ENCODE measurements around the gene C5orf47. TPM values are rescaled to one million over a fixed set of nuclear protein-coding genes. Genes with fewer than 3 reads are reported as not detected.
A peak's percentile ranks its signal among the peaks of the same experiment; 100 is the strongest.

C5orf47 gene
- polyA plus RNA-seq (2013, experiment 1 of 2; ENCODE audit: insufficient read length) = not detected
- polyA plus RNA-seq (2013, experiment 2 of 2; ENCODE audit: insufficient read length) = not detected

- no peak for DNase-seq
These were observed at the start of gene C5orf47 for GRCh38 chr5:173988554-173989431. C5orf47 (plus strand) TSS chr5:173989170; CDS start chr5:173989264, 94 bp downstream.

GRCh38 chr5:173940269-173940668 lies 48.7 kb upstream of the C5orf47 start:
- DNase-seq = no peak

- no peak for DNase-seq
These were observed 47.9 kb upstream of the C5orf47 start for GRCh38 chr5:173941102-173941501.

GRCh38 chr5:173941758-173942401 lies 47.1 kb upstream of the C5orf47 start:
- DNase-seq = no peak

GRCh38 chr5:173944511-173944910 lies 44.5 kb upstream of the C5orf47 start:
- no peak for DNase-seq

- no peak for DNase-seq
These were observed 43.8 kb upstream of the C5orf47 start for GRCh38 chr5:173945160-173945559.

- DNase-seq = no peak
These were observed 42.6 kb upstream of the C5orf47 start for GRCh38 chr5:173946323-173946722.

GRCh38 chr5:173950829-173951228 lies 38.1 kb upstream of the C5orf47 start:
- no peak for DNase-seq

- DNase-seq = no peak
These were observed 35.4 kb upstream of the C5orf47 start for GRCh38 chr5:173953528-173954090.

- DNase-seq = peak; percentile 18
These were observed 34.1 kb upstream of the C5orf47 start for GRCh38 chr5:173954671-173955521.

GRCh38 chr5:173960986-173961385 lies 28.0 kb upstream of the C5orf47 start:
- no peak for DNase-seq

GRCh38 chr5:173961418-173961817 lies 27.6 kb upstream of the C5orf47 start:
- DNase-seq = no peak

GRCh38 chr5:173962436-173962972 lies 26.5 kb upstream of the C5orf47 start:
- no peak for DNase-seq

GRCh38 chr5:173963182-173963838 lies 25.7 kb upstream of the C5orf47 start:
- DNase-seq = peak; percentile 61

- no peak for DNase-seq
These were observed 25.0 kb upstream of the C5orf47 start for GRCh38 chr5:173963867-173964441.

- no peak for DNase-seq
These were observed 24.5 kb upstream of the C5orf47 start for GRCh38 chr5:173964506-173964905.

GRCh38 chr5:173967241-173967640 lies 21.7 kb upstream of the C5orf47 start:
- DNase-seq = no peak

- no peak for DNase-seq
These were observed 20.7 kb upstream of the C5orf47 start for GRCh38 chr5:173968154-173968797.

- DNase-seq = peak; percentile 20
These were observed 19.6 kb upstream of the C5orf47 start for GRCh38 chr5:173969167-173970049.
